NT2/D1 (cell line): Measurements from ENCODE around the gene OLFML2B.

ENCODE experiments used
- SUZ12 ChIP-seq: IDR thresholded peaks from 2 replicates; pipeline ENCODE4 v1.6.1; 2011; ENCODE audit not compliant: insufficient read length, insufficient read depth; ENCODE audit errors: extremely low read depth
- YY1 ChIP-seq: IDR thresholded peaks from 2 replicates; pipeline ENCODE4 v1.6.1; 2011; ENCODE audit not compliant: insufficient read length, insufficient read depth
- ZNF274 ChIP-seq: IDR thresholded peaks from 2 replicates; pipeline ENCODE4 v1.6.1; 2011; ENCODE audit warnings: mild to moderate bottlenecking, low read depth, low read length

DNA sequence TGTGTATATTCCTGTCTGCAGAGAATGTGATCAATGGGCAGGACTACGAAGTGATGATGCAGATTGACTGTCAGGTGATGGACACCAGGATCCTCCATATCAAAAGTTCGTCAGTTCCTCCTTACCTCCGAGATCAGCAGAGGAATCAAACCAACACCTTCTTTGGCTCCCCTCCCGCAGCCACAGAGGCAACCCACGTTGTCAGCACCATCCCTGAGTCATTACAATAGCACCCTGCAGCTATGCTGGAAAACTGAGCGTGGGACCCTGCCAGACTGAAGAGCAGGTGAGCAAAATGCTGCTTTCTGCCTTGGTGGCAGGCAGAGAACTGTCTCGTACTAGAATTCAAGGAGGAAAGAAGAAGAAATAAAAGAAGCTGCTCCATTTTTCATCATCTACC, 65.2 kb downstream of the OLFML2B start:
- TF ChIP-seq YY1 (no peak), SUZ12 (no peak), ZNF274 (no peak)
